ENCODE data around the gene MYRIP. TPM values are rescaled to one million over a fixed set of nuclear protein-coding genes. Genes with fewer than 3 reads are reported as not detected.

The MYRIP gene
- total RNA-seq, 1 donor from 2014 or later = 0.54 TPM

DNA sequence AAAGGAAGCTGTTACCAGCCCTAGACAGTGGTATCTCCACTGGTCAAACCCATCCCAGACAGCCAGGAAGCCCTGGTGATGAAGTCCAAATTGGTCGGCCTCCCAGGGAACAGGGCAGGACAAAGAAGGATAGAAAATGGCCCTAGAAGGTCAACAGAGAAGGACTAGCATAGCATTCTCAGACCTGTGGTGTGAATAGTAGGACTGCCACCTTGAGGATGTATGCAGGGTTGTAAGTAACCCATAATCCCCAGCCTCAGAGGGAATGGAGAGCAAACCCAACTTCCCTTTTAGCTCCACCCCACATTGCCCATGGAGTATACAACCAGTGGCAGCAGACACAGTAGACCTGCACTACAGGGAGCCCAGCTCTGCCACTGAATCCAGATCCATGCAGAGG, 431.5 kb downstream of the MYRIP start:
- Mint-ChIP-seq H3K4me1 (peaks cover 7% of the 10 kb centered on the region), H3K36me3 (ENCODE audit: low read depth) (no peaks in the 10 kb centered on the region), H3K4me3 (no peak overlapping the region), H3K27ac (ENCODE audit: unreplicated experiment) (no peak overlapping the region), H3K9me3 (no peaks in the 10 kb centered on the region), H3K27me3 (ENCODE audit: low read depth) (no peaks in the 10 kb centered on the region)
- TF ChIP-seq, protein P1, sequence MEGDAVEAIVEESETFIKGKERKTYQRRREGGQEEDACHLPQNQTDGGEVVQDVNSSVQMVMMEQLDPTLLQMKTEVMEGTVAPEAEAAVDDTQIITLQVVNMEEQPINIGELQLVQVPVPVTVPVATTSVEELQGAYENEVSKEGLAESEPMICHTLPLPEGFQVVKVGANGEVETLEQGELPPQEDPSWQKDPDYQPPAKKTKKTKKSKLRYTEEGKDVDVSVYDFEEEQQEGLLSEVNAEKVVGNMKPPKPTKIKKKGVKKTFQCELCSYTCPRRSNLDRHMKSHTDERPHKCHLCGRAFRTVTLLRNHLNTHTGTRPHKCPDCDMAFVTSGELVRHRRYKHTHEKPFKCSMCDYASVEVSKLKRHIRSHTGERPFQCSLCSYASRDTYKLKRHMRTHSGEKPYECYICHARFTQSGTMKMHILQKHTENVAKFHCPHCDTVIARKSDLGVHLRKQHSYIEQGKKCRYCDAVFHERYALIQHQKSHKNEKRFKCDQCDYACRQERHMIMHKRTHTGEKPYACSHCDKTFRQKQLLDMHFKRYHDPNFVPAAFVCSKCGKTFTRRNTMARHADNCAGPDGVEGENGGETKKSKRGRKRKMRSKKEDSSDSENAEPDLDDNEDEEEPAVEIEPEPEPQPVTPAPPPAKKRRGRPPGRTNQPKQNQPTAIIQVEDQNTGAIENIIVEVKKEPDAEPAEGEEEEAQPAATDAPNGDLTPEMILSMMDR (conservative IDR thresholded peaks at IDR 0.05) = no peak
- no peak for DNase-seq (ENCODE audit: low read depth, low spot score)

DNA sequence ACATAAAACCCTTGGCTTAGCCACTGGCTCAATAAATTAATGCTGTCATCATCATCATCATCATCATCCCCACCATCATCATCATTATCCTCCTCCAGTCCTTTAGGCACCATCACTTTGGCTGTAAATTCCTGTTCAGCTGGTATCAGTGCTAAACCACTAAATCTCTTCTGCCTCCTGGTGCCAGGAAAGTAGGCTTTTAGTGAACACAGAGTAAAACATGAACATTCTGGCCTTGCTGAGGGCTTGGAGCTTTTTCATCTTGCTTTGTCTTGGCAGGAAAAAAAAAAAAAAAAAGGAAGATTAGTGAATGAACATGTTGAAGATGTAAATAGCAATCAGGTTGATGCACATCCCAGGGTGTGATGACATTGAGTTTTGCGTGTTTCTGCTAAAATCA, 432.8 kb downstream of the MYRIP start:
- DNase-seq (ENCODE audit: low read depth, low spot score) = no peak
- TF ChIP-seq, protein P1 (conservative IDR thresholded peaks at IDR 0.05) = no peak
- Mint-ChIP-seq H3K9me3 (no peaks in the 10 kb centered on the region), H3K4me3 (no peak overlapping the region), H3K36me3 (ENCODE audit: low read depth) (no peaks in the 10 kb centered on the region), H3K27ac (ENCODE audit: unreplicated experiment) (no peak overlapping the region), H3K4me1 (peaks cover 7% of the 10 kb centered on the region), H3K27me3 (ENCODE audit: low read depth) (no peaks in the 10 kb centered on the region)

DNA sequence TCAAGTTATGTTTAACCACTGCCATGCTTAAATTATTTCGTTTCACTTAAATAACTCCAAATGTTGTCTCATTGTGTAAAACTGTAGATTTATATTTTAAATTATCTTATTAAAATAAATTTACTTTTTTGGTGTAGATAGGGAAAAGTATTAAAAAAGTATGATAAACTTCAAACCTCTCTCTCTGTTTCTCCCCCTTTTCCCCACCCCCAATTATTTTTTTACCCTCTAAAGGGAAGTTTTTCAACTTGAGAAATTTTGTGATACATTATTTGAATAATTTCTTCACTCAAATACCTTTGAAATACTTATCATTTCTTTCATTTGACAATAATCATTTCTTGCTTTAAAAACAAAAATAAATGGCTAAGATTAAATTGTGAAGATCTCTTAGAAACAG, 433.2 kb downstream of the MYRIP start:
- Mint-ChIP-seq H3K4me1 (peaks cover 7% of the 10 kb centered on the region), H3K4me3 (no peak overlapping the region), H3K36me3 (ENCODE audit: low read depth) (no peaks in the 10 kb centered on the region), H3K9me3 (no peaks in the 10 kb centered on the region), H3K27me3 (ENCODE audit: low read depth) (no peaks in the 10 kb centered on the region), H3K27ac (ENCODE audit: unreplicated experiment) (no peak overlapping the region)
- TF ChIP-seq, protein P1 (conservative IDR thresholded peaks at IDR 0.05) = no peak
- DNase-seq (ENCODE audit: low read depth, low spot score) = no peak

DNA sequence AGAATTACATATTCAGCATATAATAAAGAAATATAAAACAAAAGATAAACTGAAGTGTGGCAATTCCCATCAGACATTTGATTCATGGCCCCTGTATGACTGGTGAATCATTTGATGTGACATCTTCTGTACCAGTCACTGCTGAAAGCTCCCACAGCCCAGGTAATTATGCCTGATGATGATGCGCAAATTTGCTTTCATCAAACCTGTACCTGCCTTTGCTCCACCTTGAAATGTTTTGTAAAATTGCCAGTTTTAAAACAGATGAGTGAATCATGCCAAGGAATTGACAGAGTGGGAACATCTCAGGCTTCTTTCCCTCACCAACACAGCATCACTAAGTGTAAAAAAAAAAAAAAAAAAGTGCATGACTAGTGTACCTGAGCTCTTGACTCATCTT, 433.6 kb downstream of the MYRIP start:
- H3K4me3 Mint-ChIP-seq = no peak overlapping the region
- no peak overlapping the region for H3K27ac Mint-ChIP-seq (ENCODE audit: unreplicated experiment)

DNA sequence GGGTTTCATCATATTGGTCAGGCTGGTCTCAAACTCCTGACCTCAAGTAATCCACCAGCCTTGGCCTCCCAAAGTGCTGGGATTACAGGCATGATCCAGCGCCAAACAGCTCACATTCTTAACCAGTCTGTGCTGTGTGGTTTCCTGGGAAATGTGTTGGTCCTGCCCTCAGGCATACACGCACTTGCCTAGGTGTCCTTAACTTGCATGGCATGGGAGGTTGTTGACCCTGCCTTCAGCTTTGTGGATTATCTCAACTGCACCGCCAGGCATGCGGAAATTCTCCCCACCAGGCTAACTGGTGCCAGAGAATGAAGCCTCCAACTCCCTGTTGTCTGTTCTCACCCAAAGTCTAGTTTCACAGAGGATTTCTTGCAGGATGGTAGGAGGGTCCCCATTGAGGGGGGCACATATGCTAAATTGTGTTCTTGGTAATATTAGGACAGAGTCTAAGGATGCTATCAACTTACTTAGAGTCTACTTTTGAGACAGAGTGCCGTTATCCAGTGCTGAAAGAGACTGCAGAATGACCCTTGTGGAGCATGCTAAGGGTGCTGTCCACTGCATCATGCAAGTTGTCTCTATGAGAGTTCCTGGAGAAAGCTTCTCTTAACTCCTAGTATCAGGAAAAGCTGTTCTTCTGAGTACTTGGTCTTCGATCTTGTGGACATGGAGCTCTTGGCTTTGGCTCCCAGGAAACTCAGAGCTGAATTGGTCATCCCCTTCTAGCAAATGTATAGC, 438.5 kb downstream of the MYRIP start:
- TF ChIP-seq, protein P1 (conservative IDR thresholded peaks at IDR 0.05) = no peak
- no peaks in the 10 kb centered on the region for H3K9me3 Mint-ChIP-seq
- no peaks in the 10 kb centered on the region for H3K27me3 Mint-ChIP-seq (ENCODE audit: low read depth)
- H3K4me3 Mint-ChIP-seq = no peak overlapping the region
- H3K4me1 Mint-ChIP-seq = no peaks in the 10 kb centered on the region
- DNase-seq (ENCODE audit: low read depth, low spot score) = no peak
- H3K36me3 Mint-ChIP-seq (ENCODE audit: low read depth) = no peaks in the 10 kb centered on the region
- no peak overlapping the region for H3K27ac Mint-ChIP-seq (ENCODE audit: unreplicated experiment)

More for the DNA sequence above, 433.6 kb downstream of the MYRIP start:
- TF ChIP-seq, protein P1 (conservative IDR thresholded peaks at IDR 0.05) = no peak
- H3K9me3 Mint-ChIP-seq = no peaks in the 10 kb centered on the region
- H3K36me3 Mint-ChIP-seq (ENCODE audit: low read depth) = no peaks in the 10 kb centered on the region
- no peaks in the 10 kb centered on the region for H3K27me3 Mint-ChIP-seq (ENCODE audit: low read depth)
- DNase-seq (ENCODE audit: low read depth, low spot score) = no peak
- H3K4me1 Mint-ChIP-seq = peaks cover 5% of the 10 kb centered on the region
